NK-92 treated with Interleukin-12 subunit alpha and Interleukin-12 subunit beta, amount 100 ng/mL, for 24 hours (cell line): ENCODE measurements around the gene CD320.
A peak's percentile ranks its signal among the peaks of the same experiment; 100 is the strongest.
"Not testable (repeated sequence)": the region's sequence is repeated elsewhere in the genome, so short reads cannot be mapped to it uniquely, and the experiment has no call there.

Source experiments
- DNase-seq: peaks from one replicate; lab custom pipeline; 2025; lab: John Stamatoyannopoulos, UW

Gene CD320

DNA sequence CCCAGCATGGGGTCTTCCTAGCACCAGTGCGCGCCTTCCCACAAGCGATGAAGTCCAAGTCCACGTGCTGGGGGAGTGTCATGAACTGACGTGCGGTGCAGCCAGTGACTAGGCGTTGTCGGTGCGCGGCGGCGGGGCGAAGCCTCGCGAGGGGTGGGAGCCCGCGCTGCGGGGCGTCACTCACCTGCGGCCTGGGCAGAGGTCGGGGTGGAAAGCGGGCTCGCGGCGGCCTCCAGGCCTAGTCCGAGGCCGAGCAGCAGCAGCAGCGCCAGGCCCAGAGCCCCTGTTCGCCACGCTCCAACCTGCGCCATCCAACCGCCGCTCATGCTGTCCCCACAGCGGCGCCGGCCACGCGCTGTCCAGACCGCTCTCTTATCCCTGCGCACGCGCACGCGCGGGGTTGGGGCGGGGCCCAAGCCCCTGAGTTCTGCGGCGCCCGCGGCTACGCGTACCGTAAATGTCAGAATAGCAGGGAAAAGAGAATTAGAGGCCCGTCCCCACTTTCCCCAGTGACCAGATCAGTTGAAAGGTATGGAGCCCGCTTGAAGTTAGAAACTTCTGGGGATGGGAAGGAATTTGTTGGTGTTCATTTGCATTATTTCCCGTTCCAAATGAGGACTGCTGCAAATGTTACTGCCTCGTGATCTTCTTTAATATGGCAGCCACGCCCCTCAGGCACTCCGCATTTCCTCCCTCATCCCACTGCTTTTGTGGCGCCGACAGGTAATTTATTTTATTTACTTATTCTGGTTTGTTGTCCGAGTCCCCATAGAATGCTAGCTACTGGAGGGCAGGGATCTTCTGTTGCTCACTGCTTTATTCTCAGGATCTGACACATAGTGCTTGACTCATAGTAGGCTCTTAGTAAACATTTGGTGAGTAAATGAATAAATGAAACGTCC is at the start of gene CD320:
Gene CD320, minus strand, starts transcription at position 394 of the 902 bp plus-strand sequence. Its CDS starts 68 bp downstream, at position 326.
- DNase-seq, result peak; percentile 84

DNA sequence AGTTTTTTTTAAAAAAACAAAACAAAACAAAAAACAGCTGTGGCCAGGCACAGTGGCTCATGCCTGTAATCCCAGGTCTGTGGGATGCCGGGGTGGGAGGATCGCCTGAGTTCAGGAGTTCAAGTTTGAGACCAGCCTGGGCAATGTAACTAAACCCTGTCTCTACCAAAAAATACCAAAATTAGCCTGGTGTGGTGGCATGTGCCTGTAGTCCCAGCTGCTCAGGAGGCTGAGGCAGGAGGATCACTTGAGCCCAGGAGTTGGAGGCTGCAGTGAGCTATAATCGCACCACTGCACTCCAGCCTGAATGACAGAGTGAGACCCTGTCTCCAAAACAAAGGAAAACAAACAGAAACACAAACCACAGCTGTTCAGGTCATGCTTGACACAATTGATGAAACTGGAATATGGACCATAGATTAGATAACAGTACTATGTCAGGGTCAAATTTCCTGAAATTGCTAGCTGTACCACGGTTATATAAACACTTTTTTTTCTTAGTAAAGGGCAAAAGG is 48.9 kb upstream of the CD320 start:
- DNase-seq, result no peak

DNA sequence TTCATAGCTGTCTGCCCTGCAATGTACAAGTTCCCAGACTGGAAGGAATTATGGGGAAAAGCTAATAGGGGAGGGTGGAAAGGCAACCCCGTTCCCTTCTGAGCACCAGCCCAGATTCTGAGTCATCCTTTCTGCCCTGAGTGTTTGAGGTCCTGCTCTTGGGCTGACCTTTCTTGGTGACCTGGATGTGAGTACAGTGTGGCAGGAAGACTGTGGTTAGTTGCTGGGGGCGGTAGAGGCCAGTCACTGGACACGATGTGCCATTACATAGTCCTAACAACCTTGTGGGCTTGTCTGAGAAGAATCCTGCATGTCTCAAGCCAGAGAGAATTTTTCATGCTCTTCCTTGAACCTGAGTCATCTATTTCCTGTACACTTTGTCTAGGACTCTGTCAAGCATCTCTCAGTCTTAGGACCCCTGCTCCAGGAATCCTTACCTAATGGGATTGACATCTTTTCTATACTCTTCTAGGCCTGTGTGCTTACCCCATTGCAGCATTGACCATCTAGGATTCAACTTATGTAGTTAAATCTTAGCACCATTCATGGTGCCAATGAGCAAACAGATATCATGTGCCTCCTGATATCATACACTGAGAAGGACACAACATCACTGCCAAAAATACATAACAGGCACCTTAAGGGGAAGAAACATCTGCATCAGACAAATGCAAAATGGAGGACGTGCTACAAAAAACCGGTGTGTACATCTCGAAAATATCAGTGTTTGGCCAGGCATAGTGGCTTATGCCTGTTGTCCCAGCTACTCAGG is 47.7 kb upstream of the CD320 start:
- DNase-seq, result peak; percentile 46

DNA sequence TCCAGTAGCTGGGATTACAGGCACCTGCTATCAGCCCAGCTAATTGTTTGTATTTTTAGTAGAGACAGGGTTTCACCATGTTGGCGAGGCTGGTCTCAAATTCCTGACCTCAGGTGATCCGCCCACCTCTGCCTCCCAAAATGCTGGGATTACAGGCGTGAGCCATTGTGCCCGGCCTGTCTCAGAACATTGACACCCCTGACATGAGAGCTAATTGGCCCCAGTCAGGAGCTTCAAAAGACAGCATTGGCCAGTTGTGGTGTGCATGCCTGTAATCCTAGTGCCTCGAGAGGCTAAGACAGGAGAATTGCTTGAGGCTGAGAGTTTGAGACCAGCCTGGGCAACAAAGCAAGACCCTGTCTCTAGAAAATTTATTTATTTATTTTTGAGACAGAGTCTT is 44.7 kb upstream of the CD320 start:
- DNase-seq, result not testable (repeated sequence)

DNA sequence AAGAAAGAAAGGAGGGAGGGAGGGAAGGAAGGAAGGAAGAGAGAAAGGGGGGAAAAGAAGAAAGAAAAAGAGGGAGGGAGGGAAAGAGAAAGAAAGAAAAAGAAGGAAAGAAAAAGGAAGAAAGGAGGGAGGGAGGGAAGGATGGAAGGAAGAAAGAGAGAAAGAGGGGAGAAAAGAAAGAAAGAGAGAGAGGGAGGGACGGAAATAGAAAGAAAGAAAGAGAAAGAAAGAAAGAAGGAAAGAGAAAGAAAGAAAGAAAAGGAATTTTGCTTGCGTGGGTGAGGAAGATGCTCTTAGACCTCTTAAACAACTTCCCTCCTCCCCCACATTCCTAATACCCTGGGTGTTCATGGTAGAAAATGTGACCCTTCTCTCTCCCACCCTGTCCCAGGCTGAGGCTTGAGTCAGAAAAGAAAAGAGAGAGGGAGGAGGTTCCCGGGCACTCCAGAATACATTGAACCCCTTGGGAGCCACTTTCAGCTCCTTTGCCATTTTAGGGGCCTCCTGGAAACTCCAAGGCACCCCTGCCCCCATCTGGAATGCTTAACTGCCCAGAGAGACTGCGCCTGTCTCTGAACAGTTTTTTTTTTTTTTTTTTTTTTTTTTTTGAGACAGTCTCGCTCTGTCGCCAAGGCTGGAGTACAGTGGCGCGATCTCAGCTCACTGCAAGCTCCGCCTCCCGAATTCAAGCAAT is 44.1 kb upstream of the CD320 start:
- no peak for DNase-seq

DNA sequence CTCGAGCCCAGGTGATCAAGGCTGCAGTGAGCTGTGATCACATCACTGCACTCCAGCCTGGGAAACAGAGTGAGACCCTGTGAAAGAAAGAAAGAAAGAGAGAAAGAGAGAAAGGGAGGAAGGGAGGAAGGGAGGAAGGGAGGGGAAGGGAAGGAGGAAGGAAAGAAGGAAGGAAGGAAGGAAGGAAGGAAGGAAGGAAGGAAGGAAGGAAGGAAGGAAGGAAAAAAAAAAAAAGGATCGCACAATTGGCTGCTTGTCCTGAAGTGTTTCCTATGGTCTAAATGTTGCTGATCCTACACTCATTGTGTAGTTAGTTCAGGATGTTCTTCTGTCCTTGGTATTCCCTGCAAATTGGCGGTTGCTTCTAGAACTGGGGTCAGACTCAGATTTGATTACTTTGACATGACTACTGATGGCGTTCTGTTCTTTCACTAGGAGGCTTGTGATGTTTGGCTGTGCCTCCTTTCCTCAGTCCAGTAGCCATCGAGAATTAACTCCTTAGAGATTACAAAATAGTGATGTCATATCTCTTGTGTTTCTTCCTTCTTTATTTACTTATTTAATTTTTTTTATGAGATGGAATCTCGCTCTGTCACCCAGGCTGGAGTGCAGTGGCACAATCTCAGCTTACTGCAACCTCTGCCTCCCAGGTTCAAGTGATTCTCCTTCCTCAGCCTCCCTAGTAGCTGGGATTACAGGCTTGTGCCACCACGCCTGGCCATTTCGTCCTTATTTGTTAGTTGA is 41.6 kb upstream of the CD320 start:
- not testable (repeated sequence) for DNase-seq

DNA sequence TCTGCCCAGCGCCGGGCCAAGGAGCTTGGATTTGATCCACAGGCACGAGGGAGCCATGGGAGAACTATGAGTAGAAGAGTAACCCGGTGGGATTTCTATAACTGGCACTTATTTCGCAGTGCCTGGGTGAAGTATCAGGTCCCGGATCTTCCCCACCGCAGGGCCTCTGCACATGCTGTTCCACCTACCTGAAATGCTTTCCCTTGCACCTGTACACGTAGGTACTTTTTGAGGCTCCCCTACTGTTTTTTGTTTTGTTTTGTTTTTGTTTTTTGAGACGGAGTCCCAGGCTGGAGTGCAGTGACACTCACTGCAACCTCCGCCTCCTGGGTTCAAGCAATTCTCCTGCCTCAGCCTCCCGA is 35.3 kb upstream of the CD320 start:
- DNase-seq, result no peak

DNA sequence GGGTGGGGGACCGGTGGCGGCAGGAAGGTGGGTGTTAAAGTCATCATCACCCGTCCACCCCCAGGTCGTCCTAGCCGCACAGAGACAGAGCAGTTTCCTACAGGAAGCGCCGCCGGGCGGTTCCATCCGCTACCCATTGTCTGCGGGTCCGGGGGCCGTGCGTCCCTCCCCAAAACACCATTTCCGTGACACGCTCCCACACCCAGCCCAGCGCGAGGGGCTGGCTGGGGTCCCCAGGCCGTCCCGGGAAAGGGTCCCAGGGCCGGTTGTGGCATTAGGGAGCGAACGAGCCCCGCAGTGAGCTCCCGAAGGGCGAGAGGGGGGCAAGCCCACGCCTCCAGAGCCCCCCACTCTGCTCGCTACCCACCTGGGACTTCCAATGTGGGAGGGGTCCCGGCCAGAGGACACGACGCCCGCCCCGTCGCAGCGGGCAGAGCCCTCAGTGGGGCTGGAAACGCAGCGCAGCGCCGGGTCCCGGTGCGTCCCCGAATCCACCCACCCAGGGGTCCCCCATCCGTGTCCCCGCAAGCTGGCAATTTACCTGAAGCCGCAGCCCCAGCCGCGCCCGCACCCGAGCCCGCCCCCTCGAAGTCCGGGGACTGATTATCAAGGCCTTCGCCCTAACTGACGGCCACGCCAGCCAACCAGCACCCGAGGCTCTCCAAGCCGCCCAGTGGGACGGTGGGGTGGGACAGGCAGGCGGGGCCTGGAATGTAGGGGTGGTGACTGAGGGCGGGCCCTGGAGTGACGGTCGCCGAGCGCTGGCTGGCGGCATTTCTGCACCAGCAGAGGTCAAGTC is 34.7 kb upstream of the CD320 start, which contains the start of gene KANK3:
Gene KANK3, minus strand, starts transcription at position 579 of the 799 bp plus-strand sequence. CDS start 5,434 bp downstream, outside the sequence.
- DNase-seq, result no peak

DNA sequence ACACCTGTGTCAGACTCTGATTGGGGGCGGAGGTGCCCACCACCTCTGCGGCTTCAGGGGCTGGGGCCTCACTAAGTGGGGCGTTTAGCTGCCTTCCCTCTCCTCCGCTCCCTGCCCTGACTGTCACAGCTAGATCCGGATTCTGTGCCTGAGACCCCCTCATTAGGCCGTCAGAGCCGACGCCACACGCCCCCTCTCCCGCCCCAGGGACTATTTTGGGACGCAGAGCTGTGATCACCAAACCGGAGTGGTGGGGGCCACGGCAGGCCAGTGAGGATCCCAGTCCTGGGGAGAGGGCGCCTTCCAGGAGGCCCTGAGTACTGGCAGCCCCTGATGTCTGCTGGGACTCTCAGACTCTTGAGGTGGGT is 34.1 kb upstream of the CD320 start:
- no peak for DNase-seq

DNA sequence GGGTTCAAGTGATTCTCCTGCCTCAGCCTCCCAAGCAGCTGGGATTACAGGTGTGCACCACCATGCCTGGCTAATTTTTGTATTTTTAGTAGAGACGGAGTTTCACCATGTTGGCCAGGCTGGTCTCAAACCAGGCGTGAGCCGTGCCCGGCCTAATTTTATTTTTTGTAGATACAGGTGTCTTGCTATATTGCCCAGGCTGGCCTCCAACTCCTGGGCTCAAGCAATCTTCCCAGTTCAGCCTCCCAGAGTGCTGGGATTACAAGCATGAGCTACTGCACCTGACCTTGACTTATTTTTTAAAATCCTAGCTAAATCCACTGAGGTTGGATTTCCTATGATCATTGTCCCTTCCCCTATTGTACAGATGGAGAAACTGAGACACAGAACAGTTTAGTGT is 33.3 kb upstream of the CD320 start:
- DNase-seq, result not testable (repeated sequence)

DNA sequence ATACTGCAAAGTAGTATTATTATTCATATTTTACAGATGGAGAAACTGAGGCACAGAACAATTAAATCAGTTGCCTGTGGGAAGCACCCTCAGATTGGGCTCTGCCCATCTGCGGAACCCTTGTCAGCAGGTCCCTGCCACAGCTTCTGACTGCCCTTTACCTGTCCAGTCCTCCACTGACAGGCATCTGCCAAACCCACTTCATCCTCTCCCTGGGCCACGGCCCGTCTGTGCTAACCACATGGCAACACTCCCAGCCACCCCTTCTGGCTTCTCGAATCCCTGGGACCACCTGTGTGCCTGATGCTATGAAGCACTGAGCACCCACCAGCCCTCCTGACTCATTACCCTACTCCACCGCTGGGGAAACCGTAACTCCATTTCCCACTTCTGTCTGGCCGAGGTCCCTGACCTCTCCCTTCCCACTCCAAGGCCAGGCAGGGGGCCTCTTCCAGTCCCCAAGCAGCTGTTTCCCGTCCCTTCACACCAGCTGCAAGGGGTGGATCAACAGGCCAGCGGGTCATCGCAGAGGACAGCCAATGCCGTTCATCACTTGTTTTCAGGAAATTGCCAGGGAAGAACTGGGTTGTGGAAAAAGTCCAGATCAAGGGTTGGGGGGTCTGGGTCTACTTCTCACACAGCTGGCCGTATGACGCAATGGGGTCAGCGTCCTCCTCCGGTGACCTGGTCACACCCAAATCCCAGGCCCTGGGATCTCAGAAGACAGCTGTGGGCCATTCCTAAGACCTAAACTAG is 32.4 kb upstream of the CD320 start:
- DNase-seq, result no peak

DNA sequence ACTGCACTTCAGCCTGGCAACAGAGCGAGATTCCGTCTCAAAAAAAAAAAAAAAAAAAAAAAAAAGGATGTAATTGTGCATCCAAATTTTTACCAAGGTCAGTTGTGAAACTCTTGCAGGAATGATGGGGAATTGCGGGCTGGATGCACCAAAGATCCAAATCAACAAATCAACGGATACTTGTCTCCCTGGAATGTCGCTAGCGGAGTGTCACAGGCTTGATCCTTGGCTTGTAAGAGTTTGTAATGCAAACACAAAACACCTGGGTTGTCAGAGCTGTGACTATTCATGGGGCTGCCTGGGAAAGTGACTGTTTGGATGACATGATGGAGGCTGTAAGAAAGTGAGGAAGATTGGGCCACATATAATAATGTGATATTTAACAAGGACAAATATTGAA is 30.7 kb upstream of the CD320 start:
- DNase-seq, result no peak

DNA sequence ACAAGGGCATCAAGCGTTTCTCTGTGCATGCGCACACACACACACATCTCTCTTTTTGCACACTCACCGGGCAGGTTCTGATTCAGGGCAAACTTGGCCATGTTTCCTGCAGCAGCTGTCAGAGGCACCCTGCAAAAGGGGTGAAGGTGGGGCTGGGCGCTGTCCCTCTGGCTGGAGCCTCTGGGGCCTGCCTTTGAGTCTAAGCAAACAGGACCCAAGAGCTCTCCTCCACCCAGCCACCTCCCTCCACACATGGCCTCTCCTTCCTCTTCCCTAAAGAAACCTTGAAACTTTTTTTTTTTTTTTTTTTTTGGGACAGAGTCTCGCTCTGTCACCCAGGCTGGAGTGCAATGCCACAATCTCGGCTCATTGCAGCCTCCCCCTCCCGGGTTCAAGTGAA is 29.6 kb upstream of the CD320 start:
- no peak for DNase-seq

DNA sequence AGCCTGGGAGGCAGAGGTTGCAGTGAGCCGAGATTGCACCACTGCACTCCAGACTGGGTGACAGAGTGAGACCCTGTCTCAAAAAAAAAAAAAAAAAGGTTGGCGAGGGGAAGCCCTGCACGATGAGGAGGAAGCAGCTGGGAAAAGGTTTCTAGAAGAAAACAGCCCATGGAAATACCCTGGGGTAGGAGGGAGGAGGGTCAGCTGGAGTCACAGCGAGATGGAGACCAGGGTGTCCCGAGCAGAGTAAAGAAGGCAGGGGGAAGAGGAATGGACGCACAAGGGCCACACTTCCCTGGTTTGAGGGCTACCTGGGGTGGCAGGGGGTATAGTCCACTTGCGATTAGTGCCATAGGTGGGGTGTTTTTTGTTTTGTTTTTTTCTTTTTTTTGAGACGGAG is 28.5 kb upstream of the CD320 start:
- no peak for DNase-seq

DNA sequence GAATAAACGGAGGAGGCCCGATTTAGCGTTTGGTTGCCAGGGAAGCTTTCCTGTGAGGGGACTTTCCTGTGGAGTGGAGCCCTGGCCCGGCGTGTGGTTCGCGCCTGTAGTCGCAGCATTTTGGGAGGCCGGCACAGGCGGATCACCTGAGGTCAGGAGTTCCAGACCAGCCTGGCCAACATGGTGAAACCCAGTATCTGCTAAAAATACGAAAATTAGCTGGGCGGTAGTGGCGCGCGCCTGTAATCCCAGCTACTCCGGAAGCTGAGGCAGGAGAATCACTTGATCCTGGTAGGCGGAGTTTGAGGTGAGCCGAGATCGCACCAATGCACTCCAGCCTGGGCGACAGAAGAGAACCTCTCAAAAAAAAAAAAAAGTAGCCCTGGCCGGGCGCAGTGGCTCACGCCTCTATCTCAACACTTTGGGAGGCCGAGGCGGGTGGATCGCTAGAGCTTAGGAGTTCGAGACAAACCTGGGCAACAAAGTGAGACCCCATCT is 28.0 kb upstream of the CD320 start:
- DNase-seq, result no peak

DNA sequence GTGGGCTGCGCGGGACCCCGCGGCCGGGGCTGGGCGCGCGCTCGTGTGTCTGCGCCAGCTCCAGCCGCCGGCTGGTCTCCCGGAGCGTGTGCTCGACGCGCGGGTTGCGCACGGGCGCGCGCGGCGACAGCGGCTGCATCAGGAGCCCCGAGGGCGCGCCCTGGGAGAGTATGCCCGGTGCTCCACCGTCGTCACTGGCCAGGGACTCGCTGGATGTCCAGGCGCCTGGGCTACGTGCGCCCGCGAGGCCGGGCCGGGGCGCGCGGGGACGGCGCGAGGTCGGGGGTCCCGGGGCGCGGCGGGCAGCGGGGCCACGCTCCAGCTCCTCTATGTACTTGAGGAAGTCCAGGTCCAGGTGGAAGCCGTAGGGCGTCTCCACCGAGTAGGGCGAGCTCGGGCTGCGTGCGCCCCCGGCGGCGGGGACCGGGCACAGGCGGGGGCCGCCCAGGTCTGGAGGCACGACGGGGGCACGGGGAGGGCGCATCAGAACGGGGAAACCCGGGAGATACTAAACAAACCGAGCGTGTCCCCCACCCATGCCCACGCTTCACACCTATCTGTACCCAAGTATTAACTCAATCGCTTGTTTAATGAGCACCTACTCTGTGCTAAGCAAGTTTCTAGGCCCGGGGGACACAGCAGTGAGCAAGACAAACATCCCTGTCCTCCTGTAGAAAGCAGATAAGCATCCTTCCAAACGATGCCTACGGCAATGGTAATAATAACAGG is 27.3 kb upstream of the CD320 start:
- DNase-seq, result no peak

DNA sequence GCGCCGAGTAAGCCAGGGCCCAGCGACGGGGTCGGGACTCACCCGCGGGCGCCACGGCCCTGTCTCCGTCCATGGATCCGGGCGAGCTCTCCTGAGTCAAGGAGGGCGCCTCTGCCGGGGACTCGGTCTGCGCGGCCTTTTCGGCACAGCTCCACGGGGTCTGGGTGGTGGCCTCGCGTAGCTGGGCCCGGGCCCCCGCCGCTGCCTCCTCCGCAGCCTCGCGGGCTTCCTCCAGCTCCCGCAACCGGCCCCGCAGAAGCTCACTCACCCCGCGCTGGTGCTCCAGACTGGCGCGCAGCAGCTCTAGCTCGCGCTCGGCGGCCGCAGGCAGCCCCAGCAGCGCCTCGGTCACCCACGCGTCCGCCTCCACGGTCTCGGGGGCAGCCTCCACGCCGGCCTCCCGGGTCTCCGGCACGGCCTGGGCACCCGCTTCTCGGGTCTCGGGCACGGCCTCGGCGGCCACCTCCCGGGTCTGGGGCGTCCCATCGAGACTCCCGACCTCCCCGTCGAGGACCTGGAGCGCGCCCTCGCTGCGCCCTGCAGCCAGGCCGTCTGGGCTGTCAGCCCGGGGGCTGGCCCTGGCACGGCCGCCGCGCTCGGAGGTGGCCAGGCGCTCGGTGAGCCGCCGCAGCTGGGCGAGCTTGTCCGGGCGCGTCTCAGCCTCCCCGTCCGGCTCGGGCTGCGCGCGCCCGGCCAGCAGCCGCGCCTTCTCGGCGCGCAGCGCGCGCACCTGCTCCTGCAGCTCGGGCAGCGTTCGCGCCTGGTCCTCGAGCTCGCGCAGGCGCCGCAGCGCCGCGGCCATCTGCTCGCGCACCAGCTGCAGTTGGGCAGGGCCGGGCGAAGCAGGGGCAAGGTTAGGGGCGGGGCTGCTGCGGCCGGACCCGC is 26.5 kb upstream of the CD320 start:
- no peak for DNase-seq
